IMR-90 (cell line): ENCODE data around the gene BCKDK.

Source experiments
- POLR2A ChIP-seq: IDR thresholded peaks from 2 replicates; pipeline ENCODE4 v1.6.1; 2012; ENCODE audit warnings: mild to moderate bottlenecking, low read depth, low read length
- TF ChIP-seq, protein P1 (sequence below): conservative IDR thresholded peaks from 2 replicates; pipeline ENCODE4 v1.5.1; 2012; ENCODE audit warnings: mild to moderate bottlenecking, low read depth, low read length, improper control_type of control experiment

GRCh38 chr16:31089199-31089598 lies 19.0 kb upstream of the BCKDK start:
- TF ChIP-seq, protein P1, sequence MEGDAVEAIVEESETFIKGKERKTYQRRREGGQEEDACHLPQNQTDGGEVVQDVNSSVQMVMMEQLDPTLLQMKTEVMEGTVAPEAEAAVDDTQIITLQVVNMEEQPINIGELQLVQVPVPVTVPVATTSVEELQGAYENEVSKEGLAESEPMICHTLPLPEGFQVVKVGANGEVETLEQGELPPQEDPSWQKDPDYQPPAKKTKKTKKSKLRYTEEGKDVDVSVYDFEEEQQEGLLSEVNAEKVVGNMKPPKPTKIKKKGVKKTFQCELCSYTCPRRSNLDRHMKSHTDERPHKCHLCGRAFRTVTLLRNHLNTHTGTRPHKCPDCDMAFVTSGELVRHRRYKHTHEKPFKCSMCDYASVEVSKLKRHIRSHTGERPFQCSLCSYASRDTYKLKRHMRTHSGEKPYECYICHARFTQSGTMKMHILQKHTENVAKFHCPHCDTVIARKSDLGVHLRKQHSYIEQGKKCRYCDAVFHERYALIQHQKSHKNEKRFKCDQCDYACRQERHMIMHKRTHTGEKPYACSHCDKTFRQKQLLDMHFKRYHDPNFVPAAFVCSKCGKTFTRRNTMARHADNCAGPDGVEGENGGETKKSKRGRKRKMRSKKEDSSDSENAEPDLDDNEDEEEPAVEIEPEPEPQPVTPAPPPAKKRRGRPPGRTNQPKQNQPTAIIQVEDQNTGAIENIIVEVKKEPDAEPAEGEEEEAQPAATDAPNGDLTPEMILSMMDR: no peak
- no peak for TF ChIP-seq POLR2A
